Endothelial cell of umbilical vein (primary cell): ENCODE results near the gene ETFA. TPM values are rescaled to one million over a fixed set of nuclear protein-coding genes. Genes with fewer than 3 reads are reported as not detected.

Experiments used
- BruUV-seq: library from RNA; stranded (reverse); fragments of 400-500 nt; replicated peaks from 2 replicates; lab custom pipeline; 2021; lab: Mats Ljungman, UMichigan
- CTCF ChIA-PET: fragments of 300-600, 350-600 bp; sonication (Branson Sonifier 250); formaldehyde crosslinking; loops from one replicate; lab custom pipeline; 2021; ENCODE audit warnings: antibody characterized with exemption, inconsistent platforms; lab: Charles Lee
- POLR2A ChIA-PET: fragments of 300-600, 350-600 bp; sonication (Branson Sonifier 250); formaldehyde crosslinking; loops from one replicate; lab custom pipeline; 2021; ENCODE audit warnings: antibody characterized with exemption, inconsistent platforms; lab: Charles Lee
- DNase-seq: peaks from one replicate; pipeline ENCODE4 v3.0.0-alpha.2; 2011; ENCODE audit warnings: low read depth, low spot score
- FAIRE-seq: peaks from 2 replicates; lab custom pipeline; 2011; peaks lifted over from hg19 to GRCh38; lab: Jason Lieb, UNC
- H2AFZ ChIP-seq: 2 replicates; pipeline ENCODE4 v1.6.0; 2012; ENCODE audit warnings: low read depth, low read length, control low read depth, inconsistent platforms
- H3K27ac ChIP-seq: 2 replicates; pipeline ENCODE4 v1.5.1; 2011; ENCODE audit warnings: low read depth, mild to moderate bottlenecking, control low read depth, low read length, moderate library complexity; ENCODE audit not compliant: insufficient read depth
- H3K27me3 ChIP-seq, 2 experiments: 2 replicates each; pipeline versions ENCODE4 v1.6.0 to v1.6.1; 2011; ENCODE audit warnings: low read length in 2 of 2, mixed read lengths in 1 of 2; ENCODE audit not compliant: control insufficient read depth in 2 of 2, insufficient read depth in 2 of 2
- H3K36me3 ChIP-seq, 2 experiments: 2 replicates in 1 of 2; 3 replicates in 1 of 2; pipeline ENCODE4 v1.5.1; 2011; ENCODE audit warnings: low read length in 2 of 2, mild to moderate bottlenecking in 1 of 2, moderate library complexity in 1 of 2; ENCODE audit not compliant: control insufficient read depth in 2 of 2, insufficient read depth in 2 of 2; ENCODE audit errors: extremely low read depth in 1 of 2
- H3K4me1 ChIP-seq: 3 replicates; pipeline ENCODE4 v1.5.1; 2011; ENCODE audit warnings: mild to moderate bottlenecking, low read length; ENCODE audit not compliant: control insufficient read depth, insufficient read depth; ENCODE audit errors: extremely low read depth
- H3K4me2 ChIP-seq: 2 replicates; pipeline ENCODE4 v1.6.1; 2011; ENCODE audit warnings: low read length, control low read depth, mixed read lengths; ENCODE audit not compliant: insufficient read depth
- H3K4me3 ChIP-seq, 3 experiments: fragments of 200-600 bp in 1 of 3; sonication (generic), shearing (Covaris generic) in 1 of 3; replicated peaks in 1 of 3; 2 replicates each; pipeline ENCODE4 v1.5.1; 2011 to 2016; ENCODE audit warnings: control low read depth in 3 of 3, low read length in 3 of 3, mild to moderate bottlenecking in 2 of 3, inconsistent platforms in 1 of 3, low read depth in 1 of 3, moderate library complexity in 1 of 3; ENCODE audit not compliant: insufficient read depth in 1 of 3
- H3K79me2 ChIP-seq: 2 replicates; pipeline ENCODE4 v1.6.0; 2012; ENCODE audit warnings: low read length, inconsistent platforms; ENCODE audit not compliant: control insufficient read depth, insufficient read depth
- H3K9ac ChIP-seq: replicated peaks from 2 replicates; pipeline ENCODE3; 2011; ENCODE audit warnings: low read length, control low read depth; ENCODE audit not compliant: insufficient read depth; ENCODE audit errors: extremely low read depth
- H3K9me1 ChIP-seq: replicated peaks from 3 replicates; pipeline ENCODE4 v1.6.0; 2011; ENCODE audit warnings: mild to moderate bottlenecking, low read length; ENCODE audit not compliant: control insufficient read depth, insufficient read depth; ENCODE audit errors: extremely low read depth
- H3K9me3 ChIP-seq: replicated peaks from 2 replicates; pipeline ENCODE4 v1.5.1; 2012; ENCODE audit warnings: low read length, inconsistent platforms; ENCODE audit not compliant: control insufficient read depth, insufficient read depth
- H4K20me1 ChIP-seq: replicated peaks from 2 replicates; pipeline ENCODE3; 2011; ENCODE audit warnings: mild to moderate bottlenecking, low read length; ENCODE audit not compliant: control insufficient read depth, insufficient read depth; ENCODE audit errors: extremely low read depth
- EZH2 ChIP-seq: IDR thresholded peaks from 2 replicates; pipeline ENCODE4 v1.6.1; 2012; ENCODE audit warnings: borderline replicate concordance, low read depth, mild to moderate bottlenecking, moderate library complexity, low read length, inconsistent platforms; ENCODE audit not compliant: severe bottlenecking
- FOS ChIP-seq: IDR thresholded peaks from 2 replicates; pipeline ENCODE4 v1.6.1; 2011; ENCODE audit warnings: mild to moderate bottlenecking, low read length, moderate library complexity, borderline replicate concordance; ENCODE audit not compliant: insufficient read depth
- GATA2 ChIP-seq: IDR thresholded peaks from 2 replicates; pipeline ENCODE4 v1.7.0; 2011; ENCODE audit warnings: low read depth, mild to moderate bottlenecking, moderate library complexity, mixed read lengths, low read length; ENCODE audit not compliant: insufficient read length, insufficient read depth
- JUN ChIP-seq: IDR thresholded peaks from 2 replicates; pipeline ENCODE4 v1.6.1; 2011; ENCODE audit warnings: borderline replicate concordance, low read depth; ENCODE audit not compliant: insufficient read length, insufficient read depth
- MYC ChIP-seq: IDR thresholded peaks from one replicate; pipeline ENCODE4 v1.6.1; 2011; ENCODE audit warnings: mild to moderate bottlenecking, low read depth, low read length
- POLR2A ChIP-seq: IDR thresholded peaks from 2 replicates; pipeline ENCODE4 v1.6.1; 2012; ENCODE audit warnings: low read depth, mild to moderate bottlenecking, control low read depth, low read length
- POLR2AphosphoS5 ChIP-seq: IDR thresholded peaks from 2 replicates; pipeline ENCODE4 v1.6.1; 2012; ENCODE audit warnings: low read depth, mild to moderate bottlenecking, control low read depth, low read length, moderate library complexity; ENCODE audit not compliant: insufficient read depth
- dilution Hi-C: fragments of 300-500 bp; cut with MboI; formaldehyde crosslinking; loops from one replicate; pipeline ENCODE4 v1.15.0; 2019; ENCODE audit warnings: low sequenced_read_pairs; ENCODE audit not compliant: extremely low pct_ligation_motif_present
- intact Hi-C: fragments of 100-400 bp; cut with micrococcal nuclease; formaldehyde crosslinking; loops from one replicate; pipeline ENCODE4 v1.10.0; 2022
- polyA plus RNA-seq, 4 experiments: library from polyadenylated mRNA; depleted of rRNA in 3 of 4; stranded (reverse) in 3 of 4; unstranded in 1 of 4; fragments of >200 nt; gene quantifications; 2 replicates each; pipeline versions ENCODE4 v1.2.1 to v1.2.3, GENCODE V29; 2011 to 2012; ENCODE audit warnings: missing spikeins in 1 of 4
- total RNA-seq: library from RNA; stranded (reverse); gene quantifications from 2 replicates; pipeline ENCODE4 v1.2.3, GENCODE V29; 2021
- TF ChIP-seq, protein P1 (sequence below): IDR thresholded peaks from 2 replicates; pipeline ENCODE4 v1.6.1; 2011; ENCODE audit not compliant: insufficient read depth, insufficient read length
- TF ChIP-seq, protein P2 (sequence below), 2 donors: IDR thresholded peaks; 1 replicate in 1 of 2; 2 replicates in 1 of 2; pipeline ENCODE4 v1.5.1; 2011; ENCODE audit warnings: low read length in 2 of 2, mild to moderate bottlenecking in 2 of 2, moderate library complexity in 2 of 2, control low read depth in 1 of 2, inconsistent platforms in 1 of 2, low read depth in 1 of 2; ENCODE audit not compliant: insufficient read depth in 1 of 2; ENCODE audit errors: extremely low read depth in 1 of 2

ETFA gene
- total and polyA plus RNA-seq, 2 donors (not counting 3 experiments of a cell fraction or from before 2014, with no cell fraction given), result 102 to 116 TPM

DNA sequence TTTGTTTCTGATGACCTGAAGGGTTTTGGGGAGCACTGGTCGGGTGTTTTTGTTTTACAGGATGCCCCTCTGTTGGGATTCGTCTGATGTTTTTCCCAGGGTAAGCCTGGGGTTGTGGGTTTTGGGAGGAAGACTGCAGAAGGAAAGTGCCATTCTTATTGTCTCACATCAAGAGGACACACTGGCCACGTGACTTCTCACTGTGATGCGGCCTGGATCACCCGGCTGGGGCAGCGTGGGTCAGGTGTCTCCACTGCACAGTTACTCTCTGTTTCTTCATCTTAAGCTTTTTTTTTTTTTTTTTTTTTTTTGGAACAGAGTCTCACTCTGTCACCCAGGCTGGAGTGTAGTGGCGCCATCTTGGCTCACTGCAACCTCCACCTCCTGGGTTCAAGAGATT lies 130.9 kb downstream of the ETFA start:
- DNase-seq (no peak), FAIRE-seq (no peak)
- Histone ChIP-seq H3K27me3 (peaks cover 0 to 7% of the 10 kb centered on the region in 2 experiments), H3K9me1 (no peaks in the 10 kb centered on the region), H3K9me3 (no peaks in the 10 kb centered on the region), H3K79me2 (no peaks in the 10 kb centered on the region), H3K27ac (no peak overlapping the region), H4K20me1 (no peaks in the 10 kb centered on the region), H3K9ac (no peak overlapping the region), H3K4me1 (no peaks in the 10 kb centered on the region), H3K4me3 (no peak overlapping the region), H2AFZ (no peak overlapping the region), H3K36me3 (no peaks in the 10 kb centered on the region), H3K4me2 (no peak overlapping the region)
- ChIA-PET POLR2A (no interaction called here), CTCF (no interaction called here)
- dilution Hi-C loops, result no loop called here
- TF ChIP-seq MYC (no peak), JUN (no peak), FOS (no peak), GATA2 (no peak)
- intact Hi-C loops, result no loop called here
- no TSS peak for BruUV-seq

DNA sequence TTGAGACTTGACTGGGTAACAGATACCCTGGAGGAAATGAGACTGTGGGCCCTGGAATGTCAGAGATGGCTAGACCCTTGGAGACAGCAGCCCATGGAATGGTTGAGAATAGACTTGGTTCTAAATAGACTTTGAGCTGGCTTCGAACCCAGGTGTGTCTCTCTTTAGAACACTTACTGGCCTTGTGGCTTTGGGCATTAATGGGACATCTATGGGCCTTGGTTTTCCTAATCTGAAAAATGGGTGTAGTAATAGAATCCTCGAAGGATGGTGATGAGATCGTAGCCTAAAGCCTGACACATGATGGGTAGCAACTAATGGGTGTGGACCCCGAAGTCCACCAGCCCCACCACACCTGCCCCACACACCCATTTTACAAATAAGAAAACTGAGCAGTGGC lies 132.2 kb downstream of the ETFA start:
- no peak overlapping the region for H3K27ac ChIP-seq
- ChIA-PET POLR2A (no interaction called here), CTCF (no interaction called here)
- no peak overlapping the region for H3K9ac ChIP-seq
- no peak for DNase-seq
- no peak overlapping the region for H2AFZ ChIP-seq
- H3K4me1 ChIP-seq, result no peaks in the 10 kb centered on the region
- H3K36me3 ChIP-seq, result no peaks in the 10 kb centered on the region
- BruUV-seq, result no TSS peak
- H3K9me3 ChIP-seq, result no peaks in the 10 kb centered on the region
- peaks cover 0 to 7% of the 10 kb centered on the region in 2 experiments for H3K27me3 ChIP-seq
- no peak overlapping the region for H3K4me2 ChIP-seq
- dilution Hi-C loops, result no loop called here
- no peak for FAIRE-seq
- H3K79me2 ChIP-seq, result no peaks in the 10 kb centered on the region
- intact Hi-C loops, result no loop called here
- H3K9me1 ChIP-seq, result no peaks in the 10 kb centered on the region
- no peak overlapping the region for H3K4me3 ChIP-seq
- no peaks in the 10 kb centered on the region for H4K20me1 ChIP-seq
- TF ChIP-seq POLR2AphosphoS5 (no peak), JUN (no peak), MYC (no peak), GATA2 (no peak), EZH2 (no peak), FOS (no peak), POLR2A (no peak)
- TF ChIP-seq, protein P1, sequence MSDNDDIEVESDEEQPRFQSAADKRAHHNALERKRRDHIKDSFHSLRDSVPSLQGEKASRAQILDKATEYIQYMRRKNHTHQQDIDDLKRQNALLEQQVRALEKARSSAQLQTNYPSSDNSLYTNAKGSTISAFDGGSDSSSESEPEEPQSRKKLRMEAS, result no peak
- TF ChIP-seq, protein P2, sequence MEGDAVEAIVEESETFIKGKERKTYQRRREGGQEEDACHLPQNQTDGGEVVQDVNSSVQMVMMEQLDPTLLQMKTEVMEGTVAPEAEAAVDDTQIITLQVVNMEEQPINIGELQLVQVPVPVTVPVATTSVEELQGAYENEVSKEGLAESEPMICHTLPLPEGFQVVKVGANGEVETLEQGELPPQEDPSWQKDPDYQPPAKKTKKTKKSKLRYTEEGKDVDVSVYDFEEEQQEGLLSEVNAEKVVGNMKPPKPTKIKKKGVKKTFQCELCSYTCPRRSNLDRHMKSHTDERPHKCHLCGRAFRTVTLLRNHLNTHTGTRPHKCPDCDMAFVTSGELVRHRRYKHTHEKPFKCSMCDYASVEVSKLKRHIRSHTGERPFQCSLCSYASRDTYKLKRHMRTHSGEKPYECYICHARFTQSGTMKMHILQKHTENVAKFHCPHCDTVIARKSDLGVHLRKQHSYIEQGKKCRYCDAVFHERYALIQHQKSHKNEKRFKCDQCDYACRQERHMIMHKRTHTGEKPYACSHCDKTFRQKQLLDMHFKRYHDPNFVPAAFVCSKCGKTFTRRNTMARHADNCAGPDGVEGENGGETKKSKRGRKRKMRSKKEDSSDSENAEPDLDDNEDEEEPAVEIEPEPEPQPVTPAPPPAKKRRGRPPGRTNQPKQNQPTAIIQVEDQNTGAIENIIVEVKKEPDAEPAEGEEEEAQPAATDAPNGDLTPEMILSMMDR (IDR thresholded peaks at IDR 0.05; ENCODE audit: extremely low read depth in 1 of 2, insufficient read depth in 1 of 2, low read depth in 1 of 2, low read length in 2 of 2), result no peak
